PC-3 (cell line): ENCODE data around the gene VSIG10.

Experiments used
- CTCF ChIP-seq: fragments of 300-600 bp; sonication (generic); conservative IDR thresholded peaks from 2 replicates; pipeline ENCODE4 v1.5.1; 2017; ENCODE audit warnings: antibody characterized with exemption, low read depth, mild to moderate bottlenecking, low read length
- EZH2 ChIP-seq: fragments of 300-600 bp; sonication (generic); IDR thresholded peaks from one replicate; pipeline ENCODE4 v1.6.1; 2017; ENCODE audit warnings: antibody characterized with exemption, mild to moderate bottlenecking, low read length; ENCODE audit not compliant: unreplicated experiment
- EZH2phosphoT487 ChIP-seq: fragments of 300-600 bp; sonication (generic); IDR thresholded peaks from 2 replicates; pipeline ENCODE4 v1.6.1; 2018; ENCODE audit warnings: mild to moderate bottlenecking, antibody characterized with exemption, low read length, borderline replicate concordance

GRCh38 chr12:118102609-118103008 is 1.2 kb downstream of the VSIG10 start:
- TF ChIP-seq CTCF (no peak), EZH2 (no peak), EZH2phosphoT487 (no peak)
